C4-2B (cell line): ENCODE data around the gene RTN1.

Experiments used
- CTCF ChIP-seq: fragments of 450-650 bp; conservative IDR thresholded peaks from 2 replicates; pipeline ENCODE4 v1.5.1; 2017; ENCODE audit warnings: mild to moderate bottlenecking
- ZFX ChIP-seq: fragments of 450-650 bp; IDR thresholded peaks from 2 replicates; pipeline ENCODE4 v1.6.1; 2017

- TF ChIP-seq CTCF (no peak; the same call in 1 of the 2 replicates), ZFX (no peak)
These were observed 214.1 kb downstream of the RTN1 start for GRCh38 chr14:59656473-59656872.
